Immature natural killer cell (primary cell): ENCODE data around the gene AUNIP. TPM values are rescaled to one million over a fixed set of nuclear protein-coding genes. Genes with fewer than 3 reads are reported as not detected.

Experiments
- DNase-seq, 3 donors: peaks; one replicate each; pipeline ENCODE4 v3.0.0; 2022; ENCODE audit warnings: mixed read lengths in 1 of 3
- H3K27ac Mint-ChIP-seq, 6 donors: one replicate each; pipeline ENCODE4 v1.8.0; 2020; ENCODE audit warnings: mixed read lengths in 6 of 6, mild to moderate bottlenecking in 5 of 6, inconsistent platforms in 4 of 6, moderate library complexity in 3 of 6
- H3K27me3 Mint-ChIP-seq, 3 donors: one replicate each; pipeline ENCODE4 v1.8.0; 2020 to 2021; ENCODE audit warnings: low read depth in 3 of 3, mild to moderate bottlenecking in 3 of 3, mixed read lengths in 3 of 3, moderate library complexity in 3 of 3, inconsistent platforms in 1 of 3
- H3K36me3 Mint-ChIP-seq, 3 donors: one replicate each; pipeline ENCODE4 v1.8.0; 2020; ENCODE audit warnings: mixed read lengths in 3 of 3, inconsistent platforms in 2 of 3, mild to moderate bottlenecking in 2 of 3
- H3K4me1 Mint-ChIP-seq, 2 donors: one replicate each; pipeline ENCODE4 v1.8.0; 2020; ENCODE audit warnings: inconsistent platforms in 2 of 2, mild to moderate bottlenecking in 2 of 2, mixed read lengths in 2 of 2, moderate library complexity in 1 of 2
- H3K4me3 Mint-ChIP-seq, 5 donors: one replicate each; pipeline ENCODE4 v1.8.0; 2020; ENCODE audit warnings: mild to moderate bottlenecking in 5 of 5, mixed read lengths in 5 of 5, inconsistent platforms in 3 of 5, moderate library complexity in 3 of 5
- H3K9me3 Mint-ChIP-seq, 6 donors: one replicate each; pipeline ENCODE4 v1.8.0; 2020; ENCODE audit warnings: mild to moderate bottlenecking in 6 of 6, mixed read lengths in 6 of 6, inconsistent platforms in 4 of 6, moderate library complexity in 3 of 6
- polyA plus RNA-seq, 3 donors: library from polyadenylated mRNA; unstranded; fragments of 300-500 nt; fragmentation: Illumina TruSeq; gene quantifications; one replicate each; pipeline ENCODE4 v1.2.3, GENCODE V29; 2021

Gene AUNIP
- polyA plus RNA-seq, 3 donors from 2014 or later, result 0.31 to 0.37 TPM; not detected in 1

GRCh38 chr1:25794325-25794724 lies 64.9 kb downstream of the AUNIP start:
- Mint-ChIP-seq H3K27me3 (peaks cover 5 to 7% (median 6%) of the 10 kb centered on the region in 3 donors), H3K4me1 (peaks cover 20 to 23% of the 10 kb centered on the region in 2 donors), H3K9me3 (no peaks in the 10 kb centered on the region), H3K4me3 (no peak overlapping the region), H3K36me3 (no peaks in the 10 kb centered on the region), H3K27ac (no peak overlapping the region)
- DNase-seq, result no peak

- Mint-ChIP-seq H3K9me3 (no peaks in the 10 kb centered on the region), H3K4me1 (peaks cover 19 to 23% of the 10 kb centered on the region in 2 donors), H3K27ac (no peak overlapping the region)
Observed at GRCh38 chr1:25793585-25794170, 65.6 kb downstream of the AUNIP start.

DNA sequence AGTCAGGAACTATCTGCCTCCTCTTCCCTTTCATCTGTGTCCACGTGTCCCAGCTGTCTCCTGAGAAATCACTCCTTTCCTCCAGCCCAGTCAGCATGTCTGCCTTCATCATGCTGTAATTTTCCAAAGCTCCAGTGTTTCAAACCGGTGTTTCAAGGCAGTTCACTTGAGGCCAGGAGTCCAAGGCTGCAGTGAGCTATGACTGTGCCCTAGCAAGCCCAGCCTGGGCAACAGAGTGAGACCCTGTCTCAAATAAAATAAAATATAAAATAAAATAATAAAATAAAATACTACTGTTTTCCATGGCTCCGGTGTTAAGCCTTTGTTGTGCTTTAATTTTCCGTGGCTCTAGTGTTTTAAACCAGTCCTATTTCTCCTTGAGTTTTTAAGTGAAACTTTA lies 67.1 kb downstream of the AUNIP start:
- no peak overlapping the region for H3K4me3 Mint-ChIP-seq

More at GRCh38 chr1:25793585-25794170, 65.6 kb downstream of the AUNIP start:
- Mint-ChIP-seq H3K27me3 (peaks cover 4 to 7% (median 6%) of the 10 kb centered on the region in 3 donors), H3K36me3 (no peaks in the 10 kb centered on the region), H3K4me3 (no peak overlapping the region)
- no peak for DNase-seq

GRCh38 chr1:25790472-25790871 lies 68.8 kb downstream of the AUNIP start:
- no peaks in the 10 kb centered on the region for H3K9me3 Mint-ChIP-seq
- no peaks in the 10 kb centered on the region for H3K4me1 Mint-ChIP-seq
- H3K27ac Mint-ChIP-seq, result no peak overlapping the region
- H3K4me3 Mint-ChIP-seq, result no peak overlapping the region
- no peak for DNase-seq
- peaks cover 2 to 3% (median 3%) of the 10 kb centered on the region in 3 donors for H3K27me3 Mint-ChIP-seq
- peaks cover 0 to 5% (median 0%) of the 10 kb centered on the region in 3 donors for H3K36me3 Mint-ChIP-seq

More for the DNA sequence above, 67.1 kb downstream of the AUNIP start:
- H3K27ac Mint-ChIP-seq, result no peak overlapping the region
- H3K36me3 Mint-ChIP-seq, result peaks cover 0 to 5% (median 0%) of the 10 kb centered on the region in 3 donors
- peaks cover 9 to 10% of the 10 kb centered on the region in 2 donors for H3K4me1 Mint-ChIP-seq
- DNase-seq, result no peak
- H3K9me3 Mint-ChIP-seq, result no peaks in the 10 kb centered on the region
- H3K27me3 Mint-ChIP-seq, result peaks cover 2 to 7% (median 6%) of the 10 kb centered on the region in 3 donors

GRCh38 chr1:25787760-25788166 lies 71.5 kb downstream of the AUNIP start:
- peaks cover 0 to 4% (median 2%) of the 10 kb centered on the region in 3 donors for H3K27me3 Mint-ChIP-seq
- no peak for DNase-seq
- no peak overlapping the region for H3K4me3 Mint-ChIP-seq
- no peak overlapping the region for H3K27ac Mint-ChIP-seq
- peaks cover 0 to 9% (median 6%) of the 10 kb centered on the region in 3 donors for H3K36me3 Mint-ChIP-seq
- H3K4me1 Mint-ChIP-seq, result no peaks in the 10 kb centered on the region
- H3K9me3 Mint-ChIP-seq, result no peaks in the 10 kb centered on the region

- no peak overlapping the region for H3K4me3 Mint-ChIP-seq
- no peak overlapping the region for H3K27ac Mint-ChIP-seq
- H3K4me1 Mint-ChIP-seq, result no peaks in the 10 kb centered on the region
- peaks cover 0 to 9% (median 6%) of the 10 kb centered on the region in 3 donors for H3K36me3 Mint-ChIP-seq
- no peak for DNase-seq
- no peaks in the 10 kb centered on the region for H3K9me3 Mint-ChIP-seq
- peaks cover 0 to 2% (median 2%) of the 10 kb centered on the region in 3 donors for H3K27me3 Mint-ChIP-seq
Observed at GRCh38 chr1:25786887-25787759, 72.1 kb downstream of the AUNIP start.

GRCh38 chr1:25785333-25786067 lies 73.8 kb downstream of the AUNIP start:
- Mint-ChIP-seq H3K27ac (no peak overlapping the region), H3K4me3 (no peak overlapping the region), H3K36me3 (peaks cover 0 to 9% (median 6%) of the 10 kb centered on the region in 3 donors), H3K27me3 (peaks cover 0 to 2% (median 0%) of the 10 kb centered on the region in 3 donors), H3K4me1 (no peaks in the 10 kb centered on the region), H3K9me3 (no peaks in the 10 kb centered on the region)
- no peak for DNase-seq

- DNase-seq, result no peak
- H3K27ac Mint-ChIP-seq, result no peak overlapping the region
- no peaks in the 10 kb centered on the region for H3K4me1 Mint-ChIP-seq
- no peaks in the 10 kb centered on the region for H3K9me3 Mint-ChIP-seq
- peaks cover 0 to 9% (median 6%) of the 10 kb centered on the region in 3 donors for H3K36me3 Mint-ChIP-seq
- no peak overlapping the region for H3K4me3 Mint-ChIP-seq
- H3K27me3 Mint-ChIP-seq, result peaks cover 0 to 2% (median 0%) of the 10 kb centered on the region in 3 donors
Observed at GRCh38 chr1:25784575-25785051, 74.6 kb downstream of the AUNIP start.

Other genes with a start within 250 kb of the AUNIP start
- gene MAN1C1, start 242.7 kb downstream of the AUNIP start, polyA plus RNA-seq, result 1 to 10 TPM in 2 of 3 donors, under 1 TPM in 1; 0.48 to 2.8 (median 1.2) TPM
- 1 to 10 TPM in 1 of 3 donors, under 1 TPM in 2; 0.79 to 1.6 (median 0.90) TPM for gene SELENON, start 59.3 kb downstream of the AUNIP start, polyA plus RNA-seq
- gene MTFR1L, start 39.5 kb downstream of the AUNIP start, polyA plus RNA-seq, result 10 to 100 TPM; 36.0 to 66.5 (median 43.5) TPM
- under 1 TPM in 2 of 3 donors, not detected in 1; 0.32 to 0.35 TPM for gene PAQR7, start 16.3 kb upstream of the AUNIP start, polyA plus RNA-seq
- gene STMN1, start 47.0 kb upstream of the AUNIP start, polyA plus RNA-seq, result 100 to 1,000 TPM; 135 to 156 (median 138) TPM
- gene PAFAH2, start 138.6 kb upstream of the AUNIP start, polyA plus RNA-seq, result 10 to 100 TPM; 35.6 to 65.0 (median 37.9) TPM
- not detected for gene EXTL1, start 162.3 kb upstream of the AUNIP start, polyA plus RNA-seq
- gene SLC30A2, start 186.7 kb upstream of the AUNIP start, polyA plus RNA-seq, result not detected
- under 1 TPM in 1 of 3 donors, not detected in 2; 0.14 TPM for gene TRIM63, start 208.2 kb upstream of the AUNIP start, polyA plus RNA-seq